Neural crest cell (in vitro differentiated cells): ENCODE data around the gene ADIPOQ. TPM values are rescaled to one million over a fixed set of nuclear protein-coding genes. Genes with fewer than 3 reads are reported as not detected.
A peak's percentile ranks its signal among the peaks of the same experiment; 100 is the strongest.

ENCODE experiments used
- DNase-seq: peaks from one replicate; pipeline ENCODE4 v3.0.0; 2021; ENCODE audit warnings: low read depth, mixed read lengths, low spot score
- H3K27ac Mint-ChIP-seq: one replicate; pipeline ENCODE4 v1.8.0; 2021; ENCODE audit warnings: mild to moderate bottlenecking, mixed read lengths; ENCODE audit not compliant: unreplicated experiment
- H3K27me3 Mint-ChIP-seq: 2 replicates; pipeline ENCODE4 v1.8.0; 2021; ENCODE audit warnings: low read depth, mild to moderate bottlenecking, mixed read lengths
- H3K36me3 Mint-ChIP-seq: 2 replicates; pipeline ENCODE4 v1.8.0; 2021; ENCODE audit warnings: low read depth, mild to moderate bottlenecking, mixed read lengths
- H3K4me1 Mint-ChIP-seq: 2 replicates; pipeline ENCODE4 v1.8.0; 2021; ENCODE audit warnings: mixed read lengths
- H3K4me3 Mint-ChIP-seq: one replicate; pipeline ENCODE4 v1.8.0; 2021; ENCODE audit warnings: mild to moderate bottlenecking, mixed read lengths
- H3K9me3 Mint-ChIP-seq: 2 replicates; pipeline ENCODE4 v1.8.0; 2021; ENCODE audit warnings: mixed read lengths
- total RNA-seq: library from RNA; stranded (reverse); gene quantifications from 2 replicates; pipeline ENCODE4 v1.2.1, GENCODE V29; 2021
- TF ChIP-seq, protein P1 (sequence below): fragments of 200-600 bp; sonication (generic); conservative IDR thresholded peaks from 2 replicates; pipeline ENCODE4 v1.5.0; 2021; ENCODE audit warnings: antibody characterized with exemption, mild to moderate bottlenecking

Gene ADIPOQ
- total RNA-seq, 1 donor from 2014 or later, result not detected

DNA sequence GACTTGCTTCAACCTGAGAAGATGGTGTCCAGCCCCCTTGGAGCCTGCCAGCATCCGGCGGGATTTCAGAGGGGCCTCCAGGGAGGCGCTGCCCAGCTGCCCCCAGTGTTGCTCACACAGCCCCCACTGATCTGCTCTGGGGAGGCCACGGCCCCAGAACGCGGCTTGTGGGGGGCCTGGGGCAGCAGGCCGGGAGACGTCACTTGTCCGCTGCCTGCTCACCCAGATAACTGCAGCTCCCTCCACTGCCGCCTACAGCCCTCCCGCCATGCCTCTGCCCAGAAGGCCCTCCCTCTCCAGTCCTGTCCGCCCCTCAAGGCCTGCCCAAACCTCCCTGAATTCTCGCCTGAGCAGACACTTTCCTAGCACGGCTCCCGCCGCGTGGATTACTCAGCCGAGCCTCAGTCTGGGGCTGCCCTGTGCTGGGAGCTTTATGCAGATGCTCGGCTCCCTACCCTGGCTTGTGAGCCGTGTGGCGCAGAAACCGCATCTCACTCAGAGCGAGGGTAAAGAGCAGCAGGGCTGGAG lies 17.2 kb upstream of the ADIPOQ start:
- peak overlapping the region; percentile 83 for H3K4me3 Mint-ChIP-seq
- peak; percentile 37 for DNase-seq
- H3K27me3 Mint-ChIP-seq, result peaks cover 68% of the 10 kb centered on the region

DNA sequence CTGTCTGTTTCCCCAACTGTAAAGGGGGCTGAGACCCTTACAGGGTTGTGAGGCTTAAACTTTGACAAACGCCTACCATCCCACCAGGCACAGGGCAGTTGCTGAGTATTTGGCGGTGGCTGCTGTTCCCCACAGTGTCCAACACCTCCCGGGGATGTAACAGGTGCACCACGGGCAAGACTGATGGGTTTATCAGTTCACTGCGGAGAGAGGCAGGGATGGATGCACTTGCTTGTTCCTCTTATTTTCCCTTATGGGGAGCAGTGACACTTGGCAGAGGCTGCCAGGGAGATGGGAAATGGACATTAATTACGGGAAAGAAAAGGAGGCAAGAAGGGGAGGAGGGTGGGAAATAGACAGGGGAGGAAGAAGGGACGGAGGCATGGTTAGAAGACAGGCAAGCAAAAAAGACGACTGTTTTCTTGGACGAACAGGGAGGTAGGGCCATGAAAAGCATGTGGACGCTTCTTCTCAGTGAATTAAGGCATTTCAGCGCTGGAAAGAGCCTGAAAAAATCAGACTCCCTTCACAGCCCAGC lies 16.6 kb upstream of the ADIPOQ start:
- Mint-ChIP-seq H3K27ac (no peak overlapping the region), H3K27me3 (peaks cover 73% of the 10 kb centered on the region), H3K9me3 (no peaks in the 10 kb centered on the region), H3K36me3 (no peaks in the 10 kb centered on the region), H3K4me1 (peaks cover 31% of the 10 kb centered on the region), H3K4me3 (peak overlapping the region; percentile 83)
- DNase-seq, result no peak
- TF ChIP-seq, protein P1, sequence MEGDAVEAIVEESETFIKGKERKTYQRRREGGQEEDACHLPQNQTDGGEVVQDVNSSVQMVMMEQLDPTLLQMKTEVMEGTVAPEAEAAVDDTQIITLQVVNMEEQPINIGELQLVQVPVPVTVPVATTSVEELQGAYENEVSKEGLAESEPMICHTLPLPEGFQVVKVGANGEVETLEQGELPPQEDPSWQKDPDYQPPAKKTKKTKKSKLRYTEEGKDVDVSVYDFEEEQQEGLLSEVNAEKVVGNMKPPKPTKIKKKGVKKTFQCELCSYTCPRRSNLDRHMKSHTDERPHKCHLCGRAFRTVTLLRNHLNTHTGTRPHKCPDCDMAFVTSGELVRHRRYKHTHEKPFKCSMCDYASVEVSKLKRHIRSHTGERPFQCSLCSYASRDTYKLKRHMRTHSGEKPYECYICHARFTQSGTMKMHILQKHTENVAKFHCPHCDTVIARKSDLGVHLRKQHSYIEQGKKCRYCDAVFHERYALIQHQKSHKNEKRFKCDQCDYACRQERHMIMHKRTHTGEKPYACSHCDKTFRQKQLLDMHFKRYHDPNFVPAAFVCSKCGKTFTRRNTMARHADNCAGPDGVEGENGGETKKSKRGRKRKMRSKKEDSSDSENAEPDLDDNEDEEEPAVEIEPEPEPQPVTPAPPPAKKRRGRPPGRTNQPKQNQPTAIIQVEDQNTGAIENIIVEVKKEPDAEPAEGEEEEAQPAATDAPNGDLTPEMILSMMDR, result no peak

More for the DNA sequence above, 17.2 kb upstream of the ADIPOQ start:
- Mint-ChIP-seq H3K36me3 (no peaks in the 10 kb centered on the region), H3K9me3 (no peaks in the 10 kb centered on the region), H3K27ac (no peak overlapping the region), H3K4me1 (peaks cover 31% of the 10 kb centered on the region)
- TF ChIP-seq, protein P1, result no peak

DNA sequence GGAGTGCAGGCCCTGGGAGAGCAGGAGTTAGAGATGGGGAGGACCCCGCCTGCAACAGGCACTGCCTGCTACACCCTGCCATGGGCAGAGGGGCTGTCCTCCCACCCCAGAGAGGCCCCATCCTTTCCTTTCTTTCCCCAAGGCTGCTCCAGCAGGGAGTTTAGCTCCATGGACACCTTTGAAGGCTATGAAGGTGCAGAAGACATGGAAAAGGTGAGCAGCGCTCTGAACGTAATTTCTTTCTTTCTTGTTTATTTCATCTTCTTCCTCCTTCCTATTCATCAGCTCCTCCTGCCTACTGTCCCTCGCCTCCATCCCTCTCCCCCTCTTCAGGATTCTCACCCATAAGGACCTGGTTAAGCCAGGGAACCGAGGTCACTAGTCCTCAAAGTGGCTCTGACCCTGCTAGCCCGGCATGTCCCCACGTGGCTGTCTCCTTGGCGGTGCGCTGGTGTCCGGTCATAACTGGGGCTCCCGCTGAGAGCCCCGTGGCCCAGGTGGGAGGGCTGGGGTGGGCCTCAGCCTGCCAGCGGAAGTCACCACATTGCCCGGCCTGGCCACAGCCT lies 16.0 kb upstream of the ADIPOQ start:
- H3K9me3 Mint-ChIP-seq, result no peaks in the 10 kb centered on the region
- no peak for DNase-seq

DNA sequence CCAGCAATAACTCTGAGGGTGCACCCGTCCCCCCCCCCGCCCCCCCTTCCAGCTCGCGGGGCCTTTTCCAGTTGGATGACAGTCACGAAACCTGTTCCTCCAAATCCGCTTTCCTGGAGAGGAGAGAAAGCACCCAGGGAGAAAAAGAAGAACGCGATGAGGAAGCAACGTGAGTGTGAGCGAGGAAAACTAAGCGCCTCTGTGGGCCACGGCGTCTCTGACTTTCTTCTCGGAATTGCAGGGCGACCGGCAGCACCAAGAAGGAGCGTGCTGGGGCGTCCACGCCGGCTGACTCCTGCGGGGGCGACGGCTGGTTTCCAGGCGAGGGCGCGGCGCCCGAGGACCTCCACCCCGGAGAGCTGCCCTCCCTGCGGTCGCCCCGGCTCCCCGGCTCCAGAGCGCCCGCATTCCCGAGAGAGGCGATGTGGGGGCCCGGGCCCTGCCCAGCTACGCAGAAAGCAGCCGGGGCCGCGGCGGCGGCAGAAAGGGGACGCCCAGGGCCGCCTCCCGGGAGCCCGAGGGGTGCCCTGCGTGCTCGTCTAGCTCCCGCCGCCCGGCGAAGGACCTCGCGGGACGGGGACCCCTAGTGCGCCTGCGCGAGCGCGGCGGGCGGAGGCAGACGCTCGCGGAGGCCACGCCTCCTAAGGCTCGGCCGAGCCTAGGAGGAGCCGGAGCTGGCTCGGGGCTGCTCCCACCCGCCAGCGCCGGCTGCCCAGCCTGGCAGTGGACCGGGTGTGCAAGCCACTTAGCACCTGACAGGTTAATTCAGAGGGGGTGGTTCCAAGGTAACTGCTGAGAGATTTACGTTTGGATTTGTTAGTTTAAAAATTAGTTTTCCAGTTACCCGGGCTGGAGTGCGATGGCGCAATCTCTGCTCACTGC lies 15.3 kb upstream of the ADIPOQ start:
- no peaks in the 10 kb centered on the region for H3K9me3 Mint-ChIP-seq
- H3K36me3 Mint-ChIP-seq, result no peaks in the 10 kb centered on the region
- TF ChIP-seq, protein P1, result no peak
- DNase-seq, result peak; percentile 72
- peaks cover 31% of the 10 kb centered on the region for H3K4me1 Mint-ChIP-seq
- no peak overlapping the region for H3K27ac Mint-ChIP-seq
- H3K4me3 Mint-ChIP-seq, result peak overlapping the region; percentile 65
- H3K27me3 Mint-ChIP-seq, result peaks cover 84% of the 10 kb centered on the region

More for the DNA sequence above, 16.0 kb upstream of the ADIPOQ start:
- Mint-ChIP-seq H3K27me3 (peaks cover 78% of the 10 kb centered on the region), H3K4me3 (peak overlapping the region; percentile 83), H3K36me3 (no peaks in the 10 kb centered on the region), H3K4me1 (peaks cover 31% of the 10 kb centered on the region), H3K27ac (no peak overlapping the region)
- TF ChIP-seq, protein P1, result no peak

DNA sequence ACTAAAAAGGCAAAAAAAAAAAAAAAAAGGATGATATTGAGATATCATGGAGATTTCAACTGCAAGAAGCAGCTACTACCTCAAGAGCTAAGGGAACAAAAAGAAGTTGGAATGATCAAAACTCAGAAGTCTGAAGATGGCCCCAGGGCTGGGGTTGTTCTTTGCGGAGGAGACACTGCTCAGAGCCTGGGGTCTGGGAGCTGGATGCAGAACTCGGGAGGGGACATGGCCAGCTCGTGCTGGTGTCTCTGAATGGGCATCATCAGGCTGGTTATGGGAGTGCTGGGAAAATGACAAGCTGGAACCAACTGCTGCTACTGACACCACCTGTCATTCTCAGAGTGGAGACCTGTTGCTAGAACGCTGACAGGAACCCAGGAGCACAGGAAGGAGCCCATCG lies 14.2 kb upstream of the ADIPOQ start:
- no peak for DNase-seq
- Mint-ChIP-seq H3K4me3 (peak overlapping the region; percentile 44), H3K36me3 (no peaks in the 10 kb centered on the region), H3K27me3 (peaks cover 91% of the 10 kb centered on the region), H3K27ac (no peak overlapping the region), H3K9me3 (no peaks in the 10 kb centered on the region), H3K4me1 (peaks cover 31% of the 10 kb centered on the region)
- TF ChIP-seq, protein P1, result no peak
